ENCODE data around the gene ATP6V1C2.

Gene ATP6V1C2

DNA sequence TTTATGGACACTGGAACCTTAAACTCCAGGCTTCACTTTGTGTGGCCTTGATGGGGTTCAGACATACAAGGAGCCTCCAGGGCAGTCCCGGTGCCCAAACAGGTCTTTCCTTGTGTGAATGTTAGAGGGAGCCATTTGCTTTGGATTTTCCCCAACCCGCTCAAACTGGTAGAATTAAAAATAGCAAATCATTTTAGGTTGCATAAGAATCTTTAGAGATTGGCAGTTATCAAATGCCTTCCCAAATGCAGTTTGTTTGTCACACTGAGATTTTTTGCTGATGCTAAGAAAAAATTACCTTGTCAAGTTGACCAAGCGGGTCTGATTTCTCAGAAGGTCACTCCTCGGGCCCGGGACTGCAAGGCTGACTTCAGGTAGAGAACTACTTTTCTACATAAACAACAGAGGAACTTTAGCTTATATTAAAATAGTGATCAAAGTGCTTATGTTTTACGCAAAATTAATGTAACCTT lies 36.4 kb downstream of the ATP6V1C2 start:
- in situ Hi-C loops (cut with HindIII; ENCODE audit: low sequenced_read_pairs), result no loop called here
- TF ChIP-seq, protein P1, sequence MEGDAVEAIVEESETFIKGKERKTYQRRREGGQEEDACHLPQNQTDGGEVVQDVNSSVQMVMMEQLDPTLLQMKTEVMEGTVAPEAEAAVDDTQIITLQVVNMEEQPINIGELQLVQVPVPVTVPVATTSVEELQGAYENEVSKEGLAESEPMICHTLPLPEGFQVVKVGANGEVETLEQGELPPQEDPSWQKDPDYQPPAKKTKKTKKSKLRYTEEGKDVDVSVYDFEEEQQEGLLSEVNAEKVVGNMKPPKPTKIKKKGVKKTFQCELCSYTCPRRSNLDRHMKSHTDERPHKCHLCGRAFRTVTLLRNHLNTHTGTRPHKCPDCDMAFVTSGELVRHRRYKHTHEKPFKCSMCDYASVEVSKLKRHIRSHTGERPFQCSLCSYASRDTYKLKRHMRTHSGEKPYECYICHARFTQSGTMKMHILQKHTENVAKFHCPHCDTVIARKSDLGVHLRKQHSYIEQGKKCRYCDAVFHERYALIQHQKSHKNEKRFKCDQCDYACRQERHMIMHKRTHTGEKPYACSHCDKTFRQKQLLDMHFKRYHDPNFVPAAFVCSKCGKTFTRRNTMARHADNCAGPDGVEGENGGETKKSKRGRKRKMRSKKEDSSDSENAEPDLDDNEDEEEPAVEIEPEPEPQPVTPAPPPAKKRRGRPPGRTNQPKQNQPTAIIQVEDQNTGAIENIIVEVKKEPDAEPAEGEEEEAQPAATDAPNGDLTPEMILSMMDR (IDR thresholded peaks at IDR 0.05; ENCODE audit: low read depth, low read length), result no peak
- no peak for DNase-seq (ENCODE audit: low read depth, low spot score)
- H3K4me3 ChIP-seq (ENCODE audit: low read depth, low read length), result no peak overlapping the region

DNA sequence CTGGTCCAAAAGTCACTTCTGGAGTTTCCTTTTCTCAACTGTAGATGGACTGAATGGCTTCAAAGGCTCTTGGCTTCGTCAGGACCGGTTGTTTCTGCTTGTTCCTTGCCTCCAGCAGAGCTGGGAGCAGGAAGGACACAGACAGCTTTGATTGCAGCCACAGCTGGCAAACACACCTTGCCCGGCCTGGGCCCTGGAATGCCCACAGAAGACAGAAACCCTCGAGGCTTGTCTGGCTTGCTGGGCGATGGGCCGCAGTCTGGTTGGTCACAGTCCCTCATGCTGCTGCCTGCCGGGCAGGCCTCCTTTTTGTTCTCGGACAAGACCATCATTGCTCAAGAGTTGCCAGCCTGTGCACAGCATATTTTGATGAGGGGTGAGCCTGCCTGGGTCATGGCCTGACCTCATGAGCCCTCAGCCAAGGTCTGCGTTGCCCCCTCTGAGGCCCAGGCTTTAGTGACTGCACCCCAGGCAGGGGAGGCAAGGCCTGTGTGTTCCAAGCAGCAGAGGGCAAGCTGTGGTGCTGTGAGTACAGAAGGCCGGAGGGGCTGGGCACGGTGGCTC lies 37.8 kb downstream of the ATP6V1C2 start:
- no peak overlapping the region for H3K4me3 ChIP-seq (ENCODE audit: low read depth, low read length)
- in situ Hi-C loops (cut with HindIII; ENCODE audit: low sequenced_read_pairs), result no loop called here
- TF ChIP-seq, protein P1 (IDR thresholded peaks at IDR 0.05; ENCODE audit: low read depth, low read length), result no peak
- DNase-seq (ENCODE audit: low read depth, low spot score), result no peak

DNA sequence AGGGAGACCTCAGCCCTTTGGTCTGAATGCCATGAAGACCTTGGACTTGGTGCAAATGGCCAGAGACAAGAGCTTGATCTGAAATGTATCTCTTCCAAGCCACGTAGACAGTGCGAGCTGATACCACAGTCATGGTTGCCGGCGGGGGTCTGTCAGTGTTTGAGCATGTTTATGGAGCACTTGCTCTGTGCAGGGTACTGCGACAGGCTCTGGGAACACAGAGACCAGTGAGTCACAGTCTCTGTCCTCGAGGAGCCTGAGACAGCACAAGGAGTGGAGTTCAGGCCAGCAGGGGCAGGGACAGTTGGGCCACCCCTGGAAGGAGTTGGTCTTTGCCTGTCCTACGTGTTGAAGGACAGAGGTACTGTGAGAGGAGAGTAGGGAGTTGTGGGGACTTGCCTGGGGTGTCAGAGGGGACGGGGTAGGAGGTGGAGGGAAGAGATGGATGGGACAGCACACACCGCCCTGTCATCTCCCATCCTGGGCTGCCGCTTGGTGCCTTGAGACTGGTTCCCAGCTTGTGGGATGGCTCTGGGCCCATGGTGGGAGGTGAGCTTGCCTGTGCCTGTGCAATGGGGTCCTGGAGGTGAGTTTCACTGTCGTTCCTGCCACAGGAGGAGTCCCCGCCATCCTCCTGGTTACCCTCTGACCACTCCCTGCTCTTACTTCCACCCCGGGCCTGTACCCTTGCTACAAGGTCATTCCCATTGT lies 39.5 kb downstream of the ATP6V1C2 start:
- TF ChIP-seq, protein P1 (IDR thresholded peaks at IDR 0.05; ENCODE audit: low read depth, low read length), result no peak
- in situ Hi-C loops (cut with HindIII; ENCODE audit: low sequenced_read_pairs), result no loop called here
- DNase-seq (ENCODE audit: low read depth, low spot score), result no peak
- H3K4me3 ChIP-seq (ENCODE audit: low read depth, low read length), result no peak overlapping the region

DNA sequence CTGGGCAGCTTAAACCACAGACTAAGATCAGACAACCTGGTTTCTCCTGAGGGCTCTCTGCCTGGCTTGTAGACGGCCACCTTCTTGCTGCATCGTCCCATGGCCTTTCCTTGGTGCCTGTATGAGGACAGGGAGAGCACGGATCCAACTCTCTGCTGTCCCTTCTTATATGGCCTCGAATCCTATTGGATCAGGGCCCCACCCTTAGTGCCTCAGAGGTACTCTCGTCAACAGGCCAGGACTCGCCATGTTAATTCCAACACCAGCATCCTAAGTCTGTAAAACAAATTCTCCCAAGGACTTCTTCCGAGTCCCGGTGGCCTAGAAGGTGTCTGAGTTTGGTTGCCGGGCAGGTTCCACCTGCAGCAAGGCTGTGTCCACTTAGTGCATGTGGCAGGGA lies 40.2 kb downstream of the ATP6V1C2 start:
- no peak overlapping the region for H3K4me3 ChIP-seq (ENCODE audit: low read depth, low read length)
- TF ChIP-seq, protein P1 (IDR thresholded peaks at IDR 0.05; ENCODE audit: low read depth, low read length), result no peak
- no peak for DNase-seq (ENCODE audit: low read depth, low spot score)
- in situ Hi-C loops (cut with HindIII; ENCODE audit: low sequenced_read_pairs), result no loop called here

DNA sequence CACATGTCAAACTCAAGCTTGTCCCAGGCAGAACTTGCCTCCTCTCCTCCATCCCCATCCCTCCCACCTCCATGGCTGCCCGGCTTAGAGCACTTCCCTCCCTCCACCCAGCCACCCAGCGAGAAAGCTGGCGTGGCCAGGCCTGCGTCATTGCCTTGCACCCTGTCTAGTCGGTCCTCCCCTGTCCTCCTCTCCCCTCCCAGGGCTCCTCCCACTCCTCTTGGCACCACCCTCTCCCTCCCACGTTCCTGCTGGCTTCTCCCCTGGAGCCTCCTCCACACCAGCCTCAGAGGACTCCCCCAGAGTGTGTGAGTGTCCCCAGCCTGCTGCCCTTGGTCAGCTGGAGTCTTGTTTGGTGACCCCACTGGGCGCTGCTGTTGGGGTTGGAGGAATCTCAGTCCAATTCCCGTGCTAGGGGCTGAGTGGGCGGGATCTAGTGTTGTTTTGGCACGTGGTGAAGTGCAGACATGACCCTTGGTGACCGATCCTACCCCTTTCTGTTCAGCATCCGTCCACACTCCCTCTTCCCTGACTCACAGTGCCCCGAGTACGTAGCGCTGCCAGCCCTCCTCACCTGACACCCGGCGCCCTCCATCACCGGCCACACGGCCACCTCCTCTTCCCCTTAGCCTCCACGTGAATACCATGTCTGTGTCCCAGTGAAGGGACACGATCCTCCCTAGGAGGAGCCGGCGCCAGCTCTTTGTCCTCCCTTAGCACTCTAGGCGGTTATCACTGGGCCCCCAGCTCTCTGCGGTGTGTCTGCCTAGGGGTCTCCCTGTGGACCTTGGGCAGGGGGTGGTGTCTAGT lies 41.4 kb downstream of the ATP6V1C2 start:
- DNase-seq (ENCODE audit: low read depth, low spot score), result no peak
- no peak overlapping the region for H3K4me3 ChIP-seq (ENCODE audit: low read depth, low read length)
- TF ChIP-seq, protein P1 (IDR thresholded peaks at IDR 0.05; ENCODE audit: low read depth, low read length), result no peak
- in situ Hi-C loops (cut with HindIII; ENCODE audit: low sequenced_read_pairs), result no loop called here

DNA sequence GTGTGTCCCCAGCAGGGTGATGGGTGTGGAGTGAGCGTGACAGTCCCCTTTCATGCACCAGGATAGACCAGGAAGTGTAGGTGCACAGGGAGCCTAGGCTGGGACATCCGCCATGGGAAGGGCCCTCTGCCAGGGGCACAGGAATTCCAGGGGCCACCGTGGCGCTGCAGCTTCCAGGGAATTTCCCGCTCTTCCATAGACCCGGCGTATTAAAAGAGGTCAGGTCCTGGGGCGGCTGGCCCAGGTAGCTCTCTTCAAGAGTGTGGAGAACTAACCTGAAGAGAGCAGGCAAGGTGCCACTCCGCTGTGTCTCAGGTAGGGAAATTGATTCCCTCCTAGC lies 42.0 kb downstream of the ATP6V1C2 start:
- TF ChIP-seq, protein P1 (IDR thresholded peaks at IDR 0.05; ENCODE audit: low read depth, low read length), result no peak
- in situ Hi-C loops (cut with HindIII; ENCODE audit: low sequenced_read_pairs), result no loop called here
- no peak for DNase-seq (ENCODE audit: low read depth, low spot score)
- no peak overlapping the region for H3K4me3 ChIP-seq (ENCODE audit: low read depth, low read length)

Data from astrocyte of the spinal cord (primary cell).